Stimulated activated naive CD8-positive, alpha-beta T cell treated with anti-CD3 and anti-CD28 coated beads, Interleukin-15, Interleukin-2, amounts not matched to agents 100 ng/mL and 50 ng/mL, for 24 hours (primary cell): ENCODE results near the gene IGFBP3.

Source experiments
- H3K27ac Mint-ChIP-seq: one replicate; pipeline ENCODE4 v1.8.0; 2021; ENCODE audit warnings: mild to moderate bottlenecking, mixed read lengths
- H3K27me3 Mint-ChIP-seq: one replicate; pipeline ENCODE4 v1.8.0; 2021; ENCODE audit warnings: mixed read lengths
- H3K36me3 Mint-ChIP-seq: one replicate; pipeline ENCODE4 v1.8.0; 2021; ENCODE audit warnings: low read depth, mixed read lengths
- H3K4me1 Mint-ChIP-seq: one replicate; pipeline ENCODE4 v1.8.0; 2021; ENCODE audit warnings: low read depth, mixed read lengths
- H3K4me3 Mint-ChIP-seq: one replicate; pipeline ENCODE4 v1.8.0; 2021; ENCODE audit warnings: mild to moderate bottlenecking, mixed read lengths
- H3K9me3 Mint-ChIP-seq: one replicate; pipeline ENCODE4 v1.8.0; 2021; ENCODE audit warnings: mixed read lengths

IGFBP3 gene

GRCh38 chr7:45917064-45917463 is 4.0 kb downstream of the IGFBP3 start:
- no peak overlapping the region for H3K27ac Mint-ChIP-seq
- peaks cover 43% of the 10 kb centered on the region for H3K27me3 Mint-ChIP-seq
- no peak overlapping the region for H3K4me3 Mint-ChIP-seq
- peaks cover 12% of the 10 kb centered on the region for H3K4me1 Mint-ChIP-seq
- H3K9me3 Mint-ChIP-seq: no peaks in the 10 kb centered on the region
- no peaks in the 10 kb centered on the region for H3K36me3 Mint-ChIP-seq

- peaks cover 42% of the 10 kb centered on the region for H3K27me3 Mint-ChIP-seq
- peaks cover 6% of the 10 kb centered on the region for H3K4me1 Mint-ChIP-seq
- H3K36me3 Mint-ChIP-seq: no peaks in the 10 kb centered on the region
- H3K9me3 Mint-ChIP-seq: no peaks in the 10 kb centered on the region
- no peak overlapping the region for H3K27ac Mint-ChIP-seq
- no peak overlapping the region for H3K4me3 Mint-ChIP-seq
These were observed 5.5 kb downstream of the IGFBP3 start for GRCh38 chr7:45915606-45916005.

DNA sequence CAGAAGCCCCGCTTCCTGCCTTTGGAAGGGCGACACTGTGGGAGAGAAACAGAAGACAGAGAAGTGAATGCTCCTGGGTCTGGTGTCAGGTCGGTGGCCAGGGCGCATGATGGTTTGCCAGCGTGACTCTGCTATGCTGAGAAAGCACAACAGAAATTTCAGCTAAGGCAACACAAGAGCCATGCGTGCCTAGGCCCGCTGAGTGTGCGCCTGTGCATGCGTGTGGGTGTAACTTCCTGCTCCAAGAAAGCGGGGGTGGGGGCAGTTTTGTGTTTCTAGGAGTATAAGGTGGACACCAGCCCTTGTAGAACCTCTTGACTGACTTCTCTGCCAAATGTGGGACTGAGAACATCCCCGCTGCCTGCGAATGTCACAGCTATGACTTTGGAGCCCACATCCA is 6.2 kb downstream of the IGFBP3 start:
- H3K4me3 Mint-ChIP-seq: no peak overlapping the region
- no peaks in the 10 kb centered on the region for H3K36me3 Mint-ChIP-seq
- H3K27ac Mint-ChIP-seq: no peak overlapping the region
- H3K4me1 Mint-ChIP-seq: peaks cover 1% of the 10 kb centered on the region
- H3K9me3 Mint-ChIP-seq: no peaks in the 10 kb centered on the region
- peaks cover 41% of the 10 kb centered on the region for H3K27me3 Mint-ChIP-seq

- H3K36me3 Mint-ChIP-seq: no peaks in the 10 kb centered on the region
- H3K4me1 Mint-ChIP-seq: no peaks in the 10 kb centered on the region
- no peak overlapping the region for H3K4me3 Mint-ChIP-seq
- H3K27ac Mint-ChIP-seq: no peak overlapping the region
- no peaks in the 10 kb centered on the region for H3K9me3 Mint-ChIP-seq
- H3K27me3 Mint-ChIP-seq: peaks cover 35% of the 10 kb centered on the region
These were observed 8.1 kb downstream of the IGFBP3 start for GRCh38 chr7:45912972-45913371.

DNA sequence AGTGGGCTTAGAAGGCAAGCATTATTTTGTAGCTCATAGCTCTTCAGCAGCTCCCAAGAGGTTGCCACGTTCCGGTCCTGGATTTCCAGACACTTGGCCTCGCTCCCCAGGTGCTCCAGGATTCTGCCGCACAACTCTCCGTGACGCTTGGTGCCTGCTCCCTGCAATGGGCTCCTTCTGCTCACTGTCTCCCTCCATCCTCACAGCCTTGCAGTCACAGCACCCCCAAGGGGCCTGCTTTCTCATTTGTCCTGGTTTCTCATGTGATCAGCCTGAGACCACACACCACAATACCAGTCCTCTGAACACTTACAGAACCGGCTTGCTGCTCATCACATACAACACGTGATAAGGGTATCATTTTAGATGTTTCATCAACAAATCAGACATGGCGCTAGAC is 9.8 kb downstream of the IGFBP3 start:
- Mint-ChIP-seq H3K36me3 (no peaks in the 10 kb centered on the region), H3K4me1 (no peaks in the 10 kb centered on the region), H3K4me3 (no peak overlapping the region), H3K27ac (no peak overlapping the region), H3K27me3 (peaks cover 27% of the 10 kb centered on the region), H3K9me3 (no peaks in the 10 kb centered on the region)

DNA sequence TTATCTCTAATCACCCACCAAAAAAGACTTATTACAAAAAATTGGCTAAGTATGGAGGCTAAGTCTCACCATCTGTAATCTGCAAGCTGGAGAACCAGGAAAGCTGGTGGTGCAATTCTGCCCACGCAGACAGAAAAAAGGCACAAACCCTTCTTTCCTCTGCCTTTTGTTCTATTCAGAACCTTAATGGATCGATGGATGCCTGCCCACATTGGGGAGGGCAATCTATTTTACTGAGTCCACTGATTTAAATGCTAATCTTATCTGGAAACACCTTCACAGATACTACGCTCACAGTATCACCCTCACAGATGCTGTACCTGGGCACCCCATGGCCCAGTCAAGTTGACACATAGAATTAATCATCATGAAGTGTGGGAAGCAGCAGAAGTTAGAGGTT is 10.2 kb downstream of the IGFBP3 start:
- no peaks in the 10 kb centered on the region for H3K36me3 Mint-ChIP-seq
- H3K27me3 Mint-ChIP-seq: peaks cover 27% of the 10 kb centered on the region
- H3K27ac Mint-ChIP-seq: no peak overlapping the region
- no peak overlapping the region for H3K4me3 Mint-ChIP-seq
- no peaks in the 10 kb centered on the region for H3K4me1 Mint-ChIP-seq
- H3K9me3 Mint-ChIP-seq: no peaks in the 10 kb centered on the region

- Mint-ChIP-seq H3K4me3 (no peak overlapping the region), H3K36me3 (no peaks in the 10 kb centered on the region), H3K27me3 (peaks cover 27% of the 10 kb centered on the region), H3K9me3 (no peaks in the 10 kb centered on the region), H3K27ac (no peak overlapping the region), H3K4me1 (no peaks in the 10 kb centered on the region)
These were observed 11.5 kb downstream of the IGFBP3 start for GRCh38 chr7:45909561-45909960.

GRCh38 chr7:45902820-45903219 is 18.3 kb downstream of the IGFBP3 start:
- Mint-ChIP-seq H3K4me3 (no peak overlapping the region), H3K27me3 (peaks cover 28% of the 10 kb centered on the region), H3K36me3 (no peaks in the 10 kb centered on the region), H3K9me3 (peaks cover 7% of the 10 kb centered on the region), H3K4me1 (no peaks in the 10 kb centered on the region), H3K27ac (no peak overlapping the region)

DNA sequence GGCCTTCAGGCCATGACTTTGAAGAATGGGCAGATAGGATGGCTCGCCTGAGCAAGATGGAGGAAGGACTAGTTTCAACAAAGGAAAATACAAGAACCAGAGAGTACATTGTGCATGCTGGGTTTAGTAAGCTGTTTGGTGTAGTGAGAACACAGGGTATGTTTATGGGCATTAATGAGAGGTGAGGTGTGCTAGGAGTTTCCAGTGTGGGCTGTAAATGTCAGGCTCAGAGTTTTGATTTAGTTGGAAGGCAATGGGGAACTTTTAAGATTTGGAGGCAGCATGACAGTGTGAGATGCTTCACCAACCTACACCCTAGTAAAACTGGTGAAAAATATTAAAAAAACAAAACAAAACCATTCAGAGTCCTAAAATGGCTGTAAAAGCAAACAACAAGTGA is 19.5 kb downstream of the IGFBP3 start:
- H3K27me3 Mint-ChIP-seq: peaks cover 32% of the 10 kb centered on the region
- H3K9me3 Mint-ChIP-seq: peaks cover 7% of the 10 kb centered on the region
- H3K36me3 Mint-ChIP-seq: no peaks in the 10 kb centered on the region
- no peak overlapping the region for H3K4me3 Mint-ChIP-seq
- no peaks in the 10 kb centered on the region for H3K4me1 Mint-ChIP-seq
- no peak overlapping the region for H3K27ac Mint-ChIP-seq

DNA sequence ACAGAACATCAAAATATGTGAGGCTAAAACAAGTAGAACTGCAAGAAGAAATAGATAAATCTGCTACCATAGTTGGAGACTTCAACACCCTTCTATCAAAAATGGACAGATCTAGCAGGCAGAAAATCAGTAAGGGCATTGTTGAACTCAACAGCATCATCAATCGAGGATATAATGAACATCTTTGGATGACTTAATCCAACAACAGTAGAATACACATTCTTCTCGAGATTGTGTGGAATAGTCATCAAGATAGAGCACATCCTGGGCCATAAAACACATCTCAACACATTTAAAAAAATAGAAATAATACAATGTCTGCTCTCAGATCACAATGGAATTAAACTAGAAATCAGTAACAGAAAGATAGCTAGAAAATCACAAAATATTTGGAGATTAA is 22.9 kb downstream of the IGFBP3 start:
- Mint-ChIP-seq H3K4me1 (no peaks in the 10 kb centered on the region), H3K27me3 (peaks cover 57% of the 10 kb centered on the region), H3K27ac (no peak overlapping the region), H3K4me3 (no peak overlapping the region), H3K36me3 (no peaks in the 10 kb centered on the region), H3K9me3 (peaks cover 3% of the 10 kb centered on the region)

GRCh38 chr7:45897042-45897690 is 23.9 kb downstream of the IGFBP3 start:
- H3K36me3 Mint-ChIP-seq: no peaks in the 10 kb centered on the region
- peaks cover 57% of the 10 kb centered on the region for H3K27me3 Mint-ChIP-seq
- H3K9me3 Mint-ChIP-seq: no peaks in the 10 kb centered on the region
- no peaks in the 10 kb centered on the region for H3K4me1 Mint-ChIP-seq
- H3K27ac Mint-ChIP-seq: no peak overlapping the region
- no peak overlapping the region for H3K4me3 Mint-ChIP-seq

GRCh38 chr7:45894665-45895062 is 26.4 kb downstream of the IGFBP3 start:
- H3K4me1 Mint-ChIP-seq: no peaks in the 10 kb centered on the region
- H3K27me3 Mint-ChIP-seq: peaks cover 57% of the 10 kb centered on the region
- H3K36me3 Mint-ChIP-seq: no peaks in the 10 kb centered on the region
- H3K4me3 Mint-ChIP-seq: no peak overlapping the region
- H3K9me3 Mint-ChIP-seq: no peaks in the 10 kb centered on the region
- no peak overlapping the region for H3K27ac Mint-ChIP-seq

DNA sequence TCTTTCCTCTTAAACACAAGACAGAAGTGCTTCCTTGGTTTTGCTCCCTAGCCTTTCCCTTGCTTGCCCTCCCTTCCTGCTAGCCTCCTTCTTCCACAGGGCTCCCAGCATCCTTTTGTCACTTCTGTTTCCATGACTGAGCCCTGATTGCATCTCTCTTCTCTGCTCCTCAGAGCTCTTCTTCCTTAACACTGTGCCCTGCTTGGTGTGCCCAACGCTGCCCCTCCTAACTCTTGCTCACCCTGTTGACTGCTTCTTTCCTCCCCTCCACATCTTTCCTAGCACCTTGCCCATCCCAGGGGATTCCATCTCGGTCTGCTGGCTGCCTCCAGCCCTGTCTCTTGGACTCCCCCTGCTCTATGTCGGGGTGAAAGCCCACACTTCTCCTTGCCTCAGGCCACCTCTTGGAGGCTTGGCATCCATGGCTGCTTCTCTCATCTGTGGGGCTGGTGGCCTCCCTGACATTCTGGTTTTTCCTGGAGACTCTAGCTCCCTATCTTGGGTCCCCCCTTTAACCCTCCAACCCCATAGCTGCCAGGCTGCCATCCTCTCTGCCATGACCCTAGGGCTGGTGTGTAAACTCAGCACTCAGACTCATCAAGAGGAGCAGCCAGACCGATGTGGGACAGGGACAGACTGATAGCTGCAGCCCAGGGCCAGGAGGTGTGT is 26.9 kb downstream of the IGFBP3 start:
- Mint-ChIP-seq H3K27me3 (peaks cover 58% of the 10 kb centered on the region), H3K27ac (no peak overlapping the region)

GRCh38 chr7:45893374-45893995 is 27.6 kb downstream of the IGFBP3 start:
- no peak overlapping the region for H3K4me3 Mint-ChIP-seq
- H3K9me3 Mint-ChIP-seq: no peaks in the 10 kb centered on the region
- H3K4me1 Mint-ChIP-seq: no peaks in the 10 kb centered on the region
- no peak overlapping the region for H3K27ac Mint-ChIP-seq
- peaks cover 60% of the 10 kb centered on the region for H3K27me3 Mint-ChIP-seq
- no peaks in the 10 kb centered on the region for H3K36me3 Mint-ChIP-seq

More for the DNA sequence above, 26.9 kb downstream of the IGFBP3 start:
- H3K36me3 Mint-ChIP-seq: no peaks in the 10 kb centered on the region
- H3K9me3 Mint-ChIP-seq: no peaks in the 10 kb centered on the region
- H3K4me3 Mint-ChIP-seq: no peak overlapping the region
- no peaks in the 10 kb centered on the region for H3K4me1 Mint-ChIP-seq

GRCh38 chr7:45892407-45893035 is 28.6 kb downstream of the IGFBP3 start:
- Mint-ChIP-seq H3K36me3 (no peaks in the 10 kb centered on the region), H3K4me1 (no peaks in the 10 kb centered on the region), H3K27me3 (peaks cover 60% of the 10 kb centered on the region), H3K9me3 (no peaks in the 10 kb centered on the region), H3K27ac (no peak overlapping the region), H3K4me3 (no peak overlapping the region)
